Activated CD4-positive, alpha-beta T cell treated with anti-CD3 and anti-CD28 coated beads, Interleukin-2, amount 10 ng/mL, durations not matched to agents 7 days and 5 days (primary cell): ENCODE data around the gene KLK12. TPM values are rescaled to one million over a fixed set of nuclear protein-coding genes. Genes with fewer than 3 reads are reported as not detected.

Experiments used
- CTCF ChIA-PET: fragments of 350-600 bp; sonication (Branson Sonifier 250); formaldehyde crosslinking; loops from one replicate; lab custom pipeline; 2021; ENCODE audit warnings: antibody characterized with exemption; lab: Charles Lee
- POLR2A ChIA-PET: fragments of 350-600 bp; sonication (Branson Sonifier 250); formaldehyde crosslinking; loops from one replicate; lab custom pipeline; 2021; ENCODE audit warnings: antibody characterized with exemption; lab: Charles Lee
- DNase-seq: peaks from one replicate; pipeline ENCODE4 v3.0.0-alpha.2; 2020
- H3K27ac Mint-ChIP-seq: one replicate; pipeline ENCODE4 v1.8.0; 2021; ENCODE audit warnings: mild to moderate bottlenecking, moderate library complexity, mixed read lengths
- H3K27me3 Mint-ChIP-seq: one replicate; pipeline ENCODE4 v1.8.0; 2021; ENCODE audit warnings: mixed read lengths
- H3K36me3 Mint-ChIP-seq: one replicate; pipeline ENCODE4 v1.8.0; 2021; ENCODE audit warnings: low read depth, mixed read lengths
- H3K4me1 Mint-ChIP-seq: one replicate; pipeline ENCODE4 v1.8.0; 2021; ENCODE audit warnings: mixed read lengths
- H3K4me3 Mint-ChIP-seq: one replicate; pipeline ENCODE4 v1.8.0; 2021; ENCODE audit warnings: mild to moderate bottlenecking, moderate library complexity, mixed read lengths
- H3K9me3 Mint-ChIP-seq: one replicate; pipeline ENCODE4 v1.8.0; 2021; ENCODE audit warnings: mixed read lengths
- total RNA-seq, 2 experiments: library from RNA; stranded (reverse); gene quantifications; one replicate each; pipeline ENCODE4 v1.2.3, GENCODE V29; 2021

KLK12 gene
- total RNA-seq, result not detected

- no peak within 1 kb of the TSS for H3K27ac Mint-ChIP-seq
- DNase-seq, result no peak
- H3K9me3 Mint-ChIP-seq, result no peaks in the 10 kb centered on the region
- no peaks in the 10 kb centered on the region for H3K36me3 Mint-ChIP-seq
- POLR2A ChIA-PET, result no interaction called here
- peaks cover 3% of the 10 kb centered on the region for H3K27me3 Mint-ChIP-seq
- H3K4me3 Mint-ChIP-seq, result no peak within 1 kb of the TSS
- CTCF ChIA-PET, result interaction anchor here (0.6 to 1.3 kb wide), 2 partner anchors 9 to 14 kb away, joined by 3 read pairs; no protein-coding TSS in a partner anchor
- H3K4me1 Mint-ChIP-seq, result no peaks in the 10 kb centered on the region
These were observed at the start of gene KLK12 for GRCh38 chr19:51034704-51035103. Gene KLK12, minus strand, starts transcription at chr19:51035002. Its CDS starts 381 bp downstream, at chr19:51034621.

- Mint-ChIP-seq H3K4me1 (no peaks in the 10 kb centered on the region), H3K27me3 (peaks cover 8% of the 10 kb centered on the region), H3K36me3 (no peaks in the 10 kb centered on the region), H3K27ac (no peak overlapping the region), H3K9me3 (no peaks in the 10 kb centered on the region), H3K4me3 (no peak overlapping the region)
- POLR2A ChIA-PET, result no interaction called here
- CTCF ChIA-PET, result interaction anchor here (0.7 kb wide), 1 partner anchor 51 kb away, joined by 3 read pairs; no protein-coding TSS in a partner anchor
- no peak for DNase-seq
These were observed 49.7 kb upstream of the KLK12 start for GRCh38 chr19:51084505-51084904.

- POLR2A ChIA-PET, result no interaction called here
These were observed 49.0 kb upstream of the KLK12 start for GRCh38 chr19:51083783-51084182.

GRCh38 chr19:51083181-51083580, 48.4 kb upstream of the KLK12 start:
- DNase-seq, result no peak
- H3K4me1 Mint-ChIP-seq, result no peaks in the 10 kb centered on the region
- H3K27me3 Mint-ChIP-seq, result peaks cover 8% of the 10 kb centered on the region
- H3K9me3 Mint-ChIP-seq, result no peaks in the 10 kb centered on the region
- POLR2A ChIA-PET, result no interaction called here
- no peaks in the 10 kb centered on the region for H3K36me3 Mint-ChIP-seq
- CTCF ChIA-PET, result no interaction called here
- no peak overlapping the region for H3K4me3 Mint-ChIP-seq
- H3K27ac Mint-ChIP-seq, result no peak overlapping the region

More at GRCh38 chr19:51083783-51084182, 49.0 kb upstream of the KLK12 start:
- CTCF ChIA-PET, result no interaction called here
- H3K27me3 Mint-ChIP-seq, result peaks cover 8% of the 10 kb centered on the region
- H3K4me3 Mint-ChIP-seq, result no peak overlapping the region
- no peaks in the 10 kb centered on the region for H3K9me3 Mint-ChIP-seq
- H3K4me1 Mint-ChIP-seq, result no peaks in the 10 kb centered on the region
- H3K36me3 Mint-ChIP-seq, result no peaks in the 10 kb centered on the region
- no peak for DNase-seq
- no peak overlapping the region for H3K27ac Mint-ChIP-seq

- no peaks in the 10 kb centered on the region for H3K4me1 Mint-ChIP-seq
- no peaks in the 10 kb centered on the region for H3K9me3 Mint-ChIP-seq
- peak within 1 kb of the TSS; percentile 25 for H3K27ac Mint-ChIP-seq
- DNase-seq, result no peak
- no peak within 1 kb of the TSS for H3K4me3 Mint-ChIP-seq
- H3K27me3 Mint-ChIP-seq, result peaks cover 8% of the 10 kb centered on the region
- ChIA-PET POLR2A (no interaction called here), CTCF (no interaction called here)
- no peaks in the 10 kb centered on the region for H3K36me3 Mint-ChIP-seq
These were observed 47.8 kb upstream of the KLK12 start, which contains the start of gene KLK14 for GRCh38 chr19:51082611-51083010. Gene KLK14, minus strand, starts transcription at chr19:51082887. Its CDS starts 273 bp downstream, at chr19:51082614.

GRCh38 chr19:51081476-51081875, 46.7 kb upstream of the KLK12 start:
- Mint-ChIP-seq H3K27me3 (peaks cover 8% of the 10 kb centered on the region), H3K27ac (no peak overlapping the region), H3K36me3 (no peaks in the 10 kb centered on the region), H3K9me3 (no peaks in the 10 kb centered on the region), H3K4me1 (no peaks in the 10 kb centered on the region), H3K4me3 (no peak overlapping the region)
- no peak for DNase-seq
- ChIA-PET POLR2A (no interaction called here), CTCF (no interaction called here)

- H3K36me3 Mint-ChIP-seq, result no peaks in the 10 kb centered on the region
- CTCF ChIA-PET, result interaction anchor here (1.2 kb wide), 1 partner anchor 9 kb away, joined by 4 read pairs; no protein-coding TSS in a partner anchor
- no peak for DNase-seq
- no peak overlapping the region for H3K27ac Mint-ChIP-seq
- H3K4me1 Mint-ChIP-seq, result no peaks in the 10 kb centered on the region
- POLR2A ChIA-PET, result no interaction called here
- H3K9me3 Mint-ChIP-seq, result no peaks in the 10 kb centered on the region
- H3K4me3 Mint-ChIP-seq, result no peak overlapping the region
- peaks cover 11% of the 10 kb centered on the region for H3K27me3 Mint-ChIP-seq
These were observed 44.8 kb upstream of the KLK12 start for GRCh38 chr19:51079481-51080110.

GRCh38 chr19:51078731-51079130, 43.9 kb upstream of the KLK12 start:
- no peak overlapping the region for H3K27ac Mint-ChIP-seq
- peaks cover 17% of the 10 kb centered on the region for H3K27me3 Mint-ChIP-seq
- no peaks in the 10 kb centered on the region for H3K36me3 Mint-ChIP-seq
- ChIA-PET POLR2A (no interaction called here), CTCF (interaction anchor here (1.2 kb wide), 1 partner anchor 10 kb away, joined by 4 read pairs; no protein-coding TSS in a partner anchor)
- no peak for DNase-seq
- no peak overlapping the region for H3K4me3 Mint-ChIP-seq
- no peaks in the 10 kb centered on the region for H3K9me3 Mint-ChIP-seq
- H3K4me1 Mint-ChIP-seq, result no peaks in the 10 kb centered on the region

GRCh38 chr19:51078104-51078503, 43.3 kb upstream of the KLK12 start:
- ChIA-PET CTCF (no interaction called here), POLR2A (no interaction called here)
- H3K9me3 Mint-ChIP-seq, result no peaks in the 10 kb centered on the region
- H3K36me3 Mint-ChIP-seq, result no peaks in the 10 kb centered on the region
- no peak overlapping the region for H3K27ac Mint-ChIP-seq
- peaks cover 17% of the 10 kb centered on the region for H3K27me3 Mint-ChIP-seq
- H3K4me1 Mint-ChIP-seq, result no peaks in the 10 kb centered on the region
- DNase-seq, result no peak
- no peak overlapping the region for H3K4me3 Mint-ChIP-seq

- H3K36me3 Mint-ChIP-seq, result no peaks in the 10 kb centered on the region
- H3K4me3 Mint-ChIP-seq, result no peak overlapping the region
- H3K27ac Mint-ChIP-seq, result no peak overlapping the region
- POLR2A ChIA-PET, result no interaction called here
- CTCF ChIA-PET, result interaction anchor here (1.1 kb wide), 1 partner anchor 10 kb away, joined by 5 read pairs; no protein-coding TSS in a partner anchor
- no peaks in the 10 kb centered on the region for H3K4me1 Mint-ChIP-seq
- no peaks in the 10 kb centered on the region for H3K9me3 Mint-ChIP-seq
- DNase-seq, result no peak
- peaks cover 20% of the 10 kb centered on the region for H3K27me3 Mint-ChIP-seq
These were observed 41.9 kb upstream of the KLK12 start for GRCh38 chr19:51076631-51077213.

- H3K4me1 Mint-ChIP-seq, result no peaks in the 10 kb centered on the region
- no peak overlapping the region for H3K27ac Mint-ChIP-seq
- POLR2A ChIA-PET, result no interaction called here
- H3K36me3 Mint-ChIP-seq, result no peaks in the 10 kb centered on the region
- peaks cover 20% of the 10 kb centered on the region for H3K27me3 Mint-ChIP-seq
- no peak overlapping the region for H3K4me3 Mint-ChIP-seq
- CTCF ChIA-PET, result no interaction called here
- no peaks in the 10 kb centered on the region for H3K9me3 Mint-ChIP-seq
- no peak for DNase-seq
These were observed 41.2 kb upstream of the KLK12 start for GRCh38 chr19:51075998-51076397.

- ChIA-PET CTCF (no interaction called here), POLR2A (no interaction called here)
- Mint-ChIP-seq H3K36me3 (no peaks in the 10 kb centered on the region), H3K9me3 (no peaks in the 10 kb centered on the region), H3K4me3 (no peak overlapping the region), H3K27ac (no peak overlapping the region), H3K4me1 (no peaks in the 10 kb centered on the region), H3K27me3 (peaks cover 33% of the 10 kb centered on the region)
- DNase-seq, result no peak
These were observed 36.2 kb upstream of the KLK12 start for GRCh38 chr19:51071095-51071405.

- Mint-ChIP-seq H3K4me1 (peaks cover 3% of the 10 kb centered on the region), H3K9me3 (no peaks in the 10 kb centered on the region), H3K27me3 (peaks cover 36% of the 10 kb centered on the region), H3K36me3 (no peaks in the 10 kb centered on the region), H3K27ac (no peak overlapping the region), H3K4me3 (no peak overlapping the region)
- CTCF ChIA-PET, result no interaction called here
- POLR2A ChIA-PET, result no interaction called here
- DNase-seq, result no peak
These were observed 35.7 kb upstream of the KLK12 start for GRCh38 chr19:51070334-51071094.
